ENCODE measurements around the gene TYW1B.

GRCh38 chr7:72704894-72705293, 123.1 kb downstream of the TYW1B start:
- TF ChIP-seq CTCF (conservative IDR thresholded peaks at IDR 0.05), result no peak
- no peak for TF ChIP-seq ZFX (IDR thresholded peaks at IDR 0.05)
